HepG2 (cell line): ENCODE results near the gene TACC3. TPM values are rescaled to one million over a fixed set of nuclear protein-coding genes. Genes with fewer than 3 reads are reported as not detected.

Source experiments
- ATF7-NPFF ChIP-seq: sonication (generic); formaldehyde crosslinking; IDR thresholded peaks from 2 replicates; pipeline ENCODE4 v1.8.1; 2023; ENCODE audit warnings: mild to moderate bottlenecking, low read depth, missing genetic modification reagents, moderate library complexity
- CREM ChIP-seq, 2 experiments: sonication (generic) in 1 of 2; formaldehyde crosslinking in 1 of 2; IDR thresholded peaks; 2 replicates each; pipeline versions ENCODE4 v1.4.0 to v1.6.1; 2016 to 2020; ENCODE audit warnings: antibody characterized with exemption in 1 of 2, mild to moderate bottlenecking in 1 of 2, missing genetic modification reagents in 1 of 2
- DNMT1 ChIP-seq: sonication (generic); formaldehyde crosslinking; IDR thresholded peaks from 2 replicates; pipeline ENCODE4 v1.5.1; 2020; ENCODE audit warnings: mild to moderate bottlenecking, missing genetic modification reagents
- HCFC1 ChIP-seq: fragments of 150-350 bp; IDR thresholded peaks from 2 replicates; pipeline ENCODE4 v1.6.1; 2014; ENCODE audit warnings: low read depth, low read length
- HNRNPL ChIP-seq: fragments of 200-400 bp; formaldehyde crosslinking; IDR thresholded peaks from 2 replicates; pipeline ENCODE4 v1.6.1; 2017; ENCODE audit warnings: mild to moderate bottlenecking, low read depth, low read length
- MAFF ChIP-seq: IDR thresholded peaks from 2 replicates; pipeline ENCODE4 v1.6.1; 2011; ENCODE audit warnings: low read depth, low read length, improper control_type of control experiment
- MBD4 ChIP-seq: IDR thresholded peaks from 2 replicates; pipeline ENCODE4 v1.6.1; 2012; ENCODE audit warnings: low read length, inconsistent platforms, borderline replicate concordance
- RELA ChIP-seq: sonication (generic); formaldehyde crosslinking; IDR thresholded peaks from 2 replicates; pipeline ENCODE4 v1.4.0; 2020; ENCODE audit warnings: missing genetic modification reagents
- REXO4 ChIP-seq: sonication (generic); formaldehyde crosslinking; IDR thresholded peaks from 2 replicates; pipeline ENCODE4 v1.8.0; 2022; ENCODE audit warnings: missing genetic modification reagents, mild to moderate bottlenecking, borderline replicate concordance
- RFX1 ChIP-seq: fragments of 450-650 bp; IDR thresholded peaks from 2 replicates; pipeline ENCODE4 v1.6.1; 2017
- SIX4 ChIP-seq: sonication (generic); formaldehyde crosslinking; IDR thresholded peaks from 2 replicates; pipeline ENCODE4 v1.4.0; 2020; ENCODE audit warnings: missing genetic modification reagents
- TBX3 ChIP-seq: fragments of 450-650 bp; IDR thresholded peaks from 2 replicates; pipeline ENCODE4 v1.6.1; 2017; ENCODE audit warnings: antibody characterized with exemption, mild to moderate bottlenecking, inconsistent platforms, borderline replicate concordance
- ZIK1 ChIP-seq: sonication (generic); formaldehyde crosslinking; IDR thresholded peaks from 2 replicates; pipeline ENCODE4 v1.5.0; 2020; ENCODE audit warnings: mild to moderate bottlenecking, low read depth, missing genetic modification reagents, borderline replicate concordance
- ZMYM2 ChIP-seq: sonication (generic); formaldehyde crosslinking; IDR thresholded peaks from 2 replicates; pipeline ENCODE4 v1.8.0; 2022; ENCODE audit warnings: mild to moderate bottlenecking, missing genetic modification reagents
- ZNF317 ChIP-seq: sonication (generic); formaldehyde crosslinking; IDR thresholded peaks from 2 replicates; pipeline ENCODE4 v1.5.0; 2020; ENCODE audit warnings: mild to moderate bottlenecking, missing genetic modification reagents
- ZNF350 ChIP-seq: sonication (generic); formaldehyde crosslinking; IDR thresholded peaks from 2 replicates; pipeline ENCODE4 v1.4.0; 2020; ENCODE audit warnings: mild to moderate bottlenecking, low read depth, missing genetic modification reagents, borderline replicate concordance
- ZNF558 ChIP-seq: sonication (generic); formaldehyde crosslinking; IDR thresholded peaks from 2 replicates; pipeline ENCODE4 v1.9.0; 2022; ENCODE audit warnings: mild to moderate bottlenecking, missing genetic modification reagents, borderline replicate concordance
- ZNF562 ChIP-seq: sonication (generic); formaldehyde crosslinking; IDR thresholded peaks from 2 replicates; pipeline ENCODE4 v1.8.0; 2022; ENCODE audit warnings: missing genetic modification reagents, borderline replicate concordance
- ZNF567 ChIP-seq: sonication (generic); formaldehyde crosslinking; IDR thresholded peaks from 2 replicates; pipeline ENCODE4 v1.8.1; 2023; ENCODE audit warnings: mild to moderate bottlenecking, missing genetic modification reagents, borderline replicate concordance
- polyA plus RNA-seq, 8 experiments: library from polyadenylated mRNA; depleted of rRNA in 3 of 8; stranded (reverse) in 7 of 8; unstranded in 1 of 8; fragments of >200 nt; fragmentation: Illumina TruSeq in 4 of 8; extraction: Trizol in 4 of 8; gene quantifications; 2 replicates each; pipeline versions ENCODE4 v1.2.1 to v1.2.3, GENCODE V29; 2011 to 2016; ENCODE audit warnings: low read depth in 4 of 8, missing spikeins in 1 of 8, mixed read lengths in 1 of 8; ENCODE audit not compliant: insufficient read depth in 1 of 8
- total RNA-seq, 5 experiments: library from RNA; depleted of rRNA; stranded (reverse); fragments of >200 nt; fragmentation: Illumina TruSeq; extraction: Trizol; gene quantifications; 2 replicates each; pipeline ENCODE4 v1.2.3, GENCODE V29; 2016; ENCODE audit warnings: low read depth in 1 of 5
- TF ChIP-seq, protein P1 (sequence below): sonication (generic); formaldehyde crosslinking; IDR thresholded peaks from 2 replicates; pipeline ENCODE4 v1.5.0; 2020; ENCODE audit warnings: missing genetic modification reagents
- TF ChIP-seq, protein P2 (sequence below): sonication (generic); formaldehyde crosslinking; IDR thresholded peaks from 2 replicates; pipeline ENCODE4 v1.4.0; 2020; ENCODE audit warnings: missing genetic modification reagents, borderline replicate concordance
- TF ChIP-seq, protein P3 (sequence below): sonication (generic); formaldehyde crosslinking; IDR thresholded peaks from 2 replicates; pipeline ENCODE4 v1.4.0; 2020; ENCODE audit warnings: mild to moderate bottlenecking, missing genetic modification reagents

Gene TACC3
- total and polyA plus RNA-seq, 2 of the 13 experiments (the other 11 are each of a cell fraction or from before 2014, with no cell fraction given) = 20.3 to 21.2 TPM

DNA sequence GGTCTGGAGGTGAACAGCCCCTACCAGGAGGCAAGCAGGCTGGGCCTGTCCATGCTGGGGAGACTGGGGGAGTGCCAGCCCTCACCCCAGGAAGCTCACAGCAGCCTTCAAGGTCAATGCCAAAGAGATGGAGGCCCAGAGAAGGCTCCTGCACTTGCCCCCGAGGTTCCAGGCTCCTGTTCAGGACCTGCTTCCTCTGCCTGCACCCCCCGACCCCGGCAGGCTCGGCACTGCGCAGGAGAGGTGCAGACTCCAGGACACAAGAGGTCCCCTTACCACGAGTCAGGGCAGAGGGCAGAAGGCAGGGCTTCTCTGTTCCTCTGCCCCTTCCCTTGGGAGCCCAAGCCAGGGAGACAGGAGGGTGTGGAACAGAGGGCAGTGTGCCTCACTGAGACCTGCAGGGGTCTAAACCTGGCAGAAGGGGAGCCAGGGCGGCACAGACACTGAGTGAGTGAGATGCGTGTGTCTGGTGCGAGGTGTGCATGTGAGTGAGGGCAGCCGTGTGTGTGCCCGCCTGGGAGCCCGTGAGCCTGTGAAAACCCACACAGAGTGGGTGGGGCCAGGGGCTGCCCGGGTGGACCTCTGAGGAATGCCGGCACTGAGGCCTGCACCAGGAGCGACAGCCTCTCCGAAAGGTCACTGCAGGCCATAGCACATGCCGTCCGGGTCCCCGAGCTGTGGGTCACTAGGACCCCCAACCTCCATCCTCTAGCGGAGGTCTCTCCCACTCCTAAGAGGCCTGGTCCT lies 41.1 kb downstream of the TACC3 start (continued):
- TF ChIP-seq REXO4 (CRISPR knock-in tag) (no peak), SIX4 (CRISPR knock-in tag) (no peak), RELA (CRISPR knock-in tag) (no peak), HCFC1 (no peak), TBX3 (no peak), ZIK1 (peak; percentile 39; the same call in 1 of the 2 replicates), MAFF (no peak), RFX1 (no peak), ZNF558 (CRISPR knock-in tag) (0 out of 2 replicates have a peak, but pooled peaks have one; percentile 58), MBD4 (no peak), CREM (IDR thresholded peaks at IDR 0.05) (no peak), CREM (CRISPR knock-in tag; IDR thresholded peaks at IDR 0.05) (no peak), ATF7-NPFF (CRISPR knock-in tag) (no peak; the same call in 1 of the 2 replicates), ZNF350 (CRISPR knock-in tag) (peak; percentile 46; the same call in 1 of the 2 replicates), DNMT1 (CRISPR knock-in tag) (no peak), ZNF567 (CRISPR knock-in tag) (no peak; the same call in 1 of the 2 replicates), ZNF562 (CRISPR knock-in tag) (no peak), HNRNPL (peak; percentile 89; the same call in 1 of the 2 replicates), ZMYM2 (CRISPR knock-in tag) (no peak), ZNF317 (0 out of 2 replicates have a peak, but pooled peaks have one; percentile 48)
- TF ChIP-seq, protein P1, sequence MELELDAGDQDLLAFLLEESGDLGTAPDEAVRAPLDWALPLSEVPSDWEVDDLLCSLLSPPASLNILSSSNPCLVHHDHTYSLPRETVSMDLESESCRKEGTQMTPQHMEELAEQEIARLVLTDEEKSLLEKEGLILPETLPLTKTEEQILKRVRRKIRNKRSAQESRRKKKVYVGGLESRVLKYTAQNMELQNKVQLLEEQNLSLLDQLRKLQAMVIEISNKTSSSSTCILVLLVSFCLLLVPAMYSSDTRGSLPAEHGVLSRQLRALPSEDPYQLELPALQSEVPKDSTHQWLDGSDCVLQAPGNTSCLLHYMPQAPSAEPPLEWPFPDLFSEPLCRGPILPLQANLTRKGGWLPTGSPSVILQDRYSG (CRISPR knock-in tag) = no peak
- TF ChIP-seq, protein P2, sequence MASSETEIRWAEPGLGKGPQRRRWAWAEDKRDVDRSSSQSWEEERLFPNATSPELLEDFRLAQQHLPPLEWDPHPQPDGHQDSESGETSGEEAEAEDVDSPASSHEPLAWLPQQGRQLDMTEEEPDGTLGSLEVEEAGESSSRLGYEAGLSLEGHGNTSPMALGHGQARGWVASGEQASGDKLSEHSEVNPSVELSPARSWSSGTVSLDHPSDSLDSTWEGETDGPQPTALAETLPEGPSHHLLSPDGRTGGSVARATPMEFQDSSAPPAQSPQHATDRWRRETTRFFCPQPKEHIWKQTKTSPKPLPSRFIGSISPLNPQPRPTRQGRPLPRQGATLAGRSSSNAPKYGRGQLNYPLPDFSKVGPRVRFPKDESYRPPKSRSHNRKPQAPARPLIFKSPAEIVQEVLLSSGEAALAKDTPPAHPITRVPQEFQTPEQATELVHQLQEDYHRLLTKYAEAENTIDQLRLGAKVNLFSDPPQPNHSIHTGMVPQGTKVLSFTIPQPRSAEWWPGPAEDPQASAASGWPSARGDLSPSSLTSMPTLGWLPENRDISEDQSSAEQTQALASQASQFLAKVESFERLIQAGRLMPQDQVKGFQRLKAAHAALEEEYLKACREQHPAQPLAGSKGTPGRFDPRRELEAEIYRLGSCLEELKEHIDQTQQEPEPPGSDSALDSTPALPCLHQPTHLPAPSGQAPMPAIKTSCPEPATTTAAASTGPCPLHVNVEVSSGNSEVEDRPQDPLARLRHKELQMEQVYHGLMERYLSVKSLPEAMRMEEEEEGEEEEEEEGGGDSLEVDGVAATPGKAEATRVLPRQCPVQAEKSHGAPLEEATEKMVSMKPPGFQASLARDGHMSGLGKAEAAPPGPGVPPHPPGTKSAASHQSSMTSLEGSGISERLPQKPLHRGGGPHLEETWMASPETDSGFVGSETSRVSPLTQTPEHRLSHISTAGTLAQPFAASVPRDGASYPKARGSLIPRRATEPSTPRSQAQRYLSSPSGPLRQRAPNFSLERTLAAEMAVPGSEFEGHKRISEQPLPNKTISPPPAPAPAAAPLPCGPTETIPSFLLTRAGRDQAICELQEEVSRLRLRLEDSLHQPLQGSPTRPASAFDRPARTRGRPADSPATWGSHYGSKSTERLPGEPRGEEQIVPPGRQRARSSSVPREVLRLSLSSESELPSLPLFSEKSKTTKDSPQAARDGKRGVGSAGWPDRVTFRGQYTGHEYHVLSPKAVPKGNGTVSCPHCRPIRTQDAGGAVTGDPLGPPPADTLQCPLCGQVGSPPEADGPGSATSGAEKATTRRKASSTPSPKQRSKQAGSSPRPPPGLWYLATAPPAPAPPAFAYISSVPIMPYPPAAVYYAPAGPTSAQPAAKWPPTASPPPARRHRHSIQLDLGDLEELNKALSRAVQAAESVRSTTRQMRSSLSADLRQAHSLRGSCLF (CRISPR knock-in tag) = no peak
- TF ChIP-seq, protein P3, sequence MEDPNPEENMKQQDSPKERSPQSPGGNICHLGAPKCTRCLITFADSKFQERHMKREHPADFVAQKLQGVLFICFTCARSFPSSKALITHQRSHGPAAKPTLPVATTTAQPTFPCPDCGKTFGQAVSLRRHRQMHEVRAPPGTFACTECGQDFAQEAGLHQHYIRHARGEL = no peak
